GM12891 (cell line): ENCODE data around the gene DMXL1.

Source experiments
- POLR2A ChIP-seq: IDR thresholded peaks from 2 replicates; pipeline ENCODE4 v1.6.1; 2011; ENCODE audit warnings: low read depth, low read length, control low read depth
- POLR2AphosphoS5 ChIP-seq: IDR thresholded peaks from 2 replicates; pipeline ENCODE4 v1.6.1; 2011; ENCODE audit warnings: low read depth, low read length, control low read depth
- POU2F2 ChIP-seq: IDR thresholded peaks from 2 replicates; pipeline ENCODE4 v1.6.1; 2011; ENCODE audit warnings: low read depth, mild to moderate bottlenecking, control low read depth, low read length, moderate library complexity
- SPI1 ChIP-seq: IDR thresholded peaks from 2 replicates; pipeline ENCODE4 v1.6.1; 2011; ENCODE audit warnings: low read depth, low read length, control low read depth
- TAF1 ChIP-seq: IDR thresholded peaks from 2 replicates; pipeline ENCODE4 v1.6.1; 2011; ENCODE audit warnings: low read depth, low read length, control low read depth

DNA sequence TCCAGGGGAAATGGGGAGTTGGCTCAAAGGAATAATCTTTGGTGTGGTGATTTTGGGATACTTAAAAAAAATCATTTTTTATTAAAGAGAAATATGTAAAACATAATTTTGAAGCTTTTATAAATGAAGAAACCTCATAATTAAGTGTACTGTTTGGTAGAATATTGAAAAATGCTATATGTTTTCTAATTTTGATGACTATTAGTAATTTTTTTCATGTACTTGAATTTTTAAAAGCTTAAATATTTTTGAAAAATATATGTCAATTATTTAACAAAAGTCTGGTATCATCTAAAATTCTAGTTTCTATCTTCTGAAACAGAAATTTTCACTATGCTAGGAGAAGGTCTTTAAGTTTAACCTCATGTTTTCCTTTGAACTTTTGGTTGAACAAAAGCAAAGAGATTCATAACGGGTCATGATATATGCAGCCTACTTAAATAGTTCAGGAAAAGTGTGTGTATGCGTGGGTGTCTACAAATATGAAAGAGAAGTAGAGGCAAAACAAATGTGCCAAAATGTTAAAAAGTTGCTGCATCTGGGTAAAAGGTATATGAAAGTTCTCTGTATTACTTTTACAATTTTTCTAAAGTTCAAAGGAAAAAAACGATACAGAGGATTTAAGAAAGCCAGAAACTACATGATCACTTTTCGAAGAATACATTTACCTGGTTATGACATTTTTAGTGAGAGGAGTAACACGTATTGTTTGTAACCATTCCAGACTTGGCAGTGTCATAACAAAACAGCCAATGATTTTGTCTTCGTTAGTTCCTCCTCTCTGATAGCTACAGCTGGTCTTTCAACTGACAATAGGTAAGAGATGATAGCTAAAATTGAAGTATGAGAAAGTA lies 167.6 kb downstream of the DMXL1 start:
- TF ChIP-seq POLR2A, result no peak
- TF ChIP-seq POLR2AphosphoS5, result no peak
- no peak for TF ChIP-seq TAF1
- no peak for TF ChIP-seq SPI1
- TF ChIP-seq POU2F2, result no peak
